NCI-H2107 treated with DMSO at 0.1 percent for 48 hours (cell line): ENCODE data around the gene ACKR2.
"Not testable (repeated sequence)": the region's sequence is repeated elsewhere in the genome, so short reads cannot be mapped to it uniquely, and the experiment has no call there.

Source experiments
- DNase-seq: peaks from one replicate; lab custom pipeline; 2025; ENCODE audit not compliant: unreplicated experiment; lab: John Stamatoyannopoulos, UW

Gene ACKR2

GRCh38 chr3:42855219-42855546 lies 45.9 kb downstream of the ACKR2 start:
- DNase-seq = no peak

- no peak for DNase-seq
These were observed 46.5 kb downstream of the ACKR2 start for GRCh38 chr3:42855547-42856380.

- DNase-seq = no peak
These were observed 47.3 kb downstream of the ACKR2 start for GRCh38 chr3:42856544-42856943.

- DNase-seq = no peak
These were observed 55.2 kb downstream of the ACKR2 start for GRCh38 chr3:42864321-42864950.

- DNase-seq = no peak
These were observed 56.0 kb downstream of the ACKR2 start for GRCh38 chr3:42865256-42865655.

GRCh38 chr3:42867138-42867537 lies 57.9 kb downstream of the ACKR2 start:
- no peak for DNase-seq

- no peak for DNase-seq
These were observed 59.6 kb downstream of the ACKR2 start for GRCh38 chr3:42868841-42869240.

- no peak for DNase-seq
These were observed 62.4 kb downstream of the ACKR2 start for GRCh38 chr3:42871592-42872196.

- DNase-seq = no peak
These were observed 63.5 kb downstream of the ACKR2 start for GRCh38 chr3:42872718-42873117.

GRCh38 chr3:42873221-42873982 lies 64.2 kb downstream of the ACKR2 start:
- no peak for DNase-seq

- DNase-seq = no peak
These were observed 65.5 kb downstream of the ACKR2 start for GRCh38 chr3:42874749-42875148.

GRCh38 chr3:42875325-42876151 lies 66.3 kb downstream of the ACKR2 start, which contains the start of gene CYP8B1:
CYP8B1 (minus strand) TSS chr3:42875879; CDS start chr3:42875816, 63 bp downstream.
- no peak for DNase-seq

GRCh38 chr3:42876401-42876800 lies 67.2 kb downstream of the ACKR2 start:
- no peak for DNase-seq

- no peak for DNase-seq
These were observed 67.9 kb downstream of the ACKR2 start for GRCh38 chr3:42876940-42877720.

- no peak for DNase-seq
These were observed 68.6 kb downstream of the ACKR2 start for GRCh38 chr3:42877881-42878280.

GRCh38 chr3:42880183-42880582 lies 70.9 kb downstream of the ACKR2 start:
- DNase-seq = no peak

- DNase-seq = no peak
These were observed 71.6 kb downstream of the ACKR2 start for GRCh38 chr3:42880601-42881451.

- DNase-seq = not testable (repeated sequence)
These were observed 74.1 kb downstream of the ACKR2 start for GRCh38 chr3:42883251-42883930.
